HepG2 (cell line): ENCODE data around the gene SRRM3. TPM values are rescaled to one million over a fixed set of nuclear protein-coding genes. Genes with fewer than 3 reads are reported as not detected.
A peak's percentile ranks its signal among the peaks of the same experiment; 100 is the strongest.

Experiments
- ATAC-seq: fragments of 200-7000 bp; cut with Tn5 transposase; 3 replicates; pipeline ENCODE4 v1.9.1; 2020; ENCODE audit warnings: mild to moderate bottlenecking, moderate library complexity
- BruUV-seq: library from RNA; stranded (reverse); fragments of 400-500 nt; replicated peaks from 2 replicates; lab custom pipeline; 2021; lab: Mats Ljungman, UMichigan
- CTCF ChIA-PET: fragments of 300-600 bp; formaldehyde crosslinking; extraction: SDS; loops from one replicate; lab custom pipeline; 2021; ENCODE audit warnings: low total read pairs, inconsistent platforms, low intra/inter-chr PET ratio; lab: Yijun Ruan, JAX
- POLR2A ChIA-PET: fragments of 350-600 bp; sonication (Branson Sonifier 250); formaldehyde crosslinking; loops from one replicate; lab custom pipeline; 2020; ENCODE audit warnings: antibody characterized with exemption, inconsistent platforms; lab: Yijun Ruan, JAX
- DNase-seq: peaks from one replicate; pipeline ENCODE4 v3.0.0-alpha.2; 2015; ENCODE audit warnings: low spot score
- FAIRE-seq: peaks from 3 replicates; lab custom pipeline; 2011; peaks lifted over from hg19 to GRCh38; lab: Jason Lieb, UNC
- H2AFZ ChIP-seq: one replicate; pipeline ENCODE4 v1.6.1; 2011; ENCODE audit warnings: low read length, inconsistent platforms
- H3K27ac ChIP-seq: fragments of 300-600 bp; 3 replicates; pipeline ENCODE4 v1.8.0; 2011; ENCODE audit warnings: mixed run types, mild to moderate bottlenecking, mixed read lengths, low read length, inconsistent platforms; ENCODE audit not compliant: insufficient read depth; ENCODE audit errors: extremely low read length
- H3K27me3 ChIP-seq, 2 experiments: fragments of 200-600 bp in 1 of 2; 2 replicates in 1 of 2; 3 replicates in 1 of 2; pipeline versions ENCODE4 v1.6.0 to v1.8.0; 2011; ENCODE audit warnings: low read length in 2 of 2, mild to moderate bottlenecking in 2 of 2, moderate library complexity in 2 of 2, inconsistent platforms in 1 of 2; ENCODE audit not compliant: insufficient read depth in 2 of 2, control insufficient read depth in 1 of 2
- H3K36me3 ChIP-seq, 2 experiments: fragments of 200-600 bp in 1 of 2; replicated peaks in 1 of 2; 2 replicates in 1 of 2; 3 replicates in 1 of 2; pipeline versions ENCODE4 v1.5.1 to v1.8.0; 2011; ENCODE audit warnings: low read length in 2 of 2, inconsistent platforms in 1 of 2; ENCODE audit not compliant: insufficient read depth in 2 of 2, control insufficient read depth in 1 of 2
- H3K4me1 ChIP-seq: 2 replicates; pipeline ENCODE4 v1.5.1; 2012; ENCODE audit warnings: low read length, inconsistent platforms; ENCODE audit not compliant: insufficient read depth
- H3K4me2 ChIP-seq: 2 replicates; pipeline ENCODE4 v1.6.0; 2011; ENCODE audit warnings: low read depth, low read length, inconsistent platforms
- H3K4me3 ChIP-seq, 3 experiments: fragments of 200-600 bp in 1 of 3; sonication (generic), shearing (Covaris generic) in 1 of 3; replicated peaks in 1 of 3; 2 replicates each; pipeline ENCODE4 v1.5.1; 2011 to 2016; ENCODE audit warnings: low read length in 3 of 3, inconsistent platforms in 2 of 3, low read depth in 2 of 3, mild to moderate bottlenecking in 2 of 3, control low read depth in 1 of 3, mixed read lengths in 1 of 3; ENCODE audit not compliant: insufficient read depth in 1 of 3
- H3K79me2 ChIP-seq: one replicate; pipeline ENCODE4 v1.6.1; 2011; ENCODE audit warnings: low read length, inconsistent platforms; ENCODE audit not compliant: insufficient read depth
- H3K9ac ChIP-seq: 2 replicates; pipeline ENCODE4 v1.6.0; 2011; ENCODE audit warnings: mild to moderate bottlenecking, low read depth, low read length, inconsistent platforms; ENCODE audit not compliant: insufficient read depth
- H3K9me3 ChIP-seq: 2 replicates; pipeline ENCODE4 v1.5.1; 2012; ENCODE audit warnings: mild to moderate bottlenecking, low read length
- H4K20me1 ChIP-seq: 2 replicates; pipeline ENCODE4 v1.6.0; 2011; ENCODE audit warnings: inconsistent platforms, mild to moderate bottlenecking, low read length, moderate library complexity; ENCODE audit not compliant: insufficient read depth
- AHR ChIP-seq: IDR thresholded peaks from 2 replicates; pipeline ENCODE4 v1.6.1; 2018; ENCODE audit warnings: missing genetic modification reagents, missing compliant biosample characterization
- ELF3 ChIP-seq: IDR thresholded peaks from 2 replicates; pipeline ENCODE4 v1.6.1; 2016; ENCODE audit warnings: missing genetic modification reagents, missing compliant biosample characterization
- GABPB1 ChIP-seq: IDR thresholded peaks from 2 replicates; pipeline ENCODE4 v1.6.1; 2016; ENCODE audit warnings: mild to moderate bottlenecking, missing genetic modification reagents, moderate library complexity, missing compliant biosample characterization
- GATAD1 ChIP-seq: IDR thresholded peaks from 2 replicates; pipeline ENCODE4 v1.6.1; 2016; ENCODE audit warnings: missing genetic modification reagents, missing compliant biosample characterization
- SCMH1 ChIP-seq: sonication (generic); formaldehyde crosslinking; IDR thresholded peaks from 2 replicates; pipeline ENCODE4 v1.9.0; 2021; ENCODE audit warnings: missing genetic modification reagents, mild to moderate bottlenecking, borderline replicate concordance
- SOX13 ChIP-seq, 3 experiments: fragments of 450-650 bp in 1 of 3; sonication (generic) in 1 of 3; formaldehyde crosslinking in 1 of 3; IDR thresholded peaks in 2 of 3; conservative IDR thresholded peaks in 1 of 3; 2 replicates each; pipeline versions ENCODE4 v1.5.0 to v1.6.1; 2016 to 2020; ENCODE audit warnings: antibody characterized with exemption in 1 of 3, mild to moderate bottlenecking in 1 of 3, missing compliant biosample characterization in 1 of 3, missing genetic modification reagents in 1 of 3, moderate library complexity in 1 of 3
- SOX6 ChIP-seq, 2 experiments: fragments of 450-650 bp in 1 of 2; sonication (generic) in 1 of 2; formaldehyde crosslinking in 1 of 2; IDR thresholded peaks; 2 replicates each; pipeline versions ENCODE4 v1.4.0 to v1.6.1; 2017 to 2020; ENCODE audit warnings: antibody characterized with exemption in 1 of 2, mild to moderate bottlenecking in 1 of 2, missing genetic modification reagents in 1 of 2
- ZBTB7B ChIP-seq: sonication (generic); formaldehyde crosslinking; IDR thresholded peaks from 2 replicates; pipeline ENCODE4 v1.4.0; 2020; ENCODE audit warnings: missing genetic modification reagents
- ZEB1 ChIP-seq: IDR thresholded peaks from 2 replicates; pipeline ENCODE4 v1.6.1; 2012; ENCODE audit warnings: mild to moderate bottlenecking, low read depth, inconsistent platforms; ENCODE audit not compliant: insufficient replicate concordance
- ZMYM3 ChIP-seq: sonication (generic); formaldehyde crosslinking; IDR thresholded peaks from 2 replicates; pipeline ENCODE4 v1.5.1; 2020; ENCODE audit warnings: mild to moderate bottlenecking, missing genetic modification reagents
- ZNF234 ChIP-seq: sonication (generic); formaldehyde crosslinking; conservative IDR thresholded peaks from 2 replicates; pipeline ENCODE4 v1.5.1; 2020; ENCODE audit warnings: mild to moderate bottlenecking, missing genetic modification reagents
- ZNF432 ChIP-seq: sonication (generic); formaldehyde crosslinking; IDR thresholded peaks from 2 replicates; pipeline ENCODE4 v1.5.0; 2020; ENCODE audit warnings: missing genetic modification reagents, mild to moderate bottlenecking, borderline replicate concordance
- ZNF772 ChIP-seq: sonication (generic); formaldehyde crosslinking; IDR thresholded peaks from 2 replicates; pipeline ENCODE4 v1.5.0; 2020; ENCODE audit warnings: mild to moderate bottlenecking, missing genetic modification reagents
- WGBS: methylation state at CpG from one replicate; pipeline ENCODE4 v1.1.6; 2017; ENCODE audit warnings: low lambda C conversion rate; 5-methylcytosine and 5-hydroxymethylcytosine counted together
- in situ Hi-C: cut with HindIII; loops from 2 replicates; pipeline ENCODE4 v1.10.0; 2017; ENCODE audit warnings: low pct_unique_long_range_greater_than_20kb; ENCODE audit not compliant: extremely low pct_ligation_motif_present
- intact Hi-C: fragments of 100-400 bp; cut with micrococcal nuclease; formaldehyde crosslinking; loops from one replicate; pipeline ENCODE4 v1.10.0; 2022; ENCODE audit not compliant: unreplicated experiment
- polyA plus RNA-seq, 8 experiments: library from polyadenylated mRNA; depleted of rRNA in 3 of 8; stranded (reverse) in 7 of 8; unstranded in 1 of 8; fragments of >200 nt; fragmentation: Illumina TruSeq in 4 of 8; extraction: Trizol in 4 of 8; gene quantifications; 2 replicates each; pipeline versions ENCODE4 v1.2.1 to v1.2.3, GENCODE V29; 2011 to 2016; ENCODE audit warnings: low read depth in 4 of 8, missing spikeins in 1 of 8, mixed read lengths in 1 of 8; ENCODE audit not compliant: insufficient read depth in 1 of 8
- total RNA-seq, 5 experiments: library from RNA; depleted of rRNA; stranded (reverse); fragments of >200 nt; fragmentation: Illumina TruSeq; extraction: Trizol; gene quantifications; 2 replicates each; pipeline ENCODE4 v1.2.3, GENCODE V29; 2016; ENCODE audit warnings: low read depth in 1 of 5
- TF ChIP-seq, protein P1 (sequence below): sonication (generic); formaldehyde crosslinking; IDR thresholded peaks from 2 replicates; pipeline ENCODE4 v1.5.1; 2020; ENCODE audit warnings: missing genetic modification reagents, mild to moderate bottlenecking, borderline replicate concordance
- TF ChIP-seq, protein P2 (sequence below): sonication (generic); formaldehyde crosslinking; IDR thresholded peaks from 2 replicates; pipeline ENCODE4 v1.4.0; 2020; ENCODE audit warnings: missing genetic modification reagents, borderline replicate concordance
- TF ChIP-seq, protein P3 (sequence below): sonication (generic); formaldehyde crosslinking; IDR thresholded peaks from 2 replicates; pipeline ENCODE4 v1.4.0; 2020; ENCODE audit warnings: missing genetic modification reagents

Gene SRRM3
- total and polyA plus RNA-seq, 2 of the 13 experiments (the other 11 are each of a cell fraction or from before 2014, with no cell fraction given): 0.13 to 0.54 TPM

DNA sequence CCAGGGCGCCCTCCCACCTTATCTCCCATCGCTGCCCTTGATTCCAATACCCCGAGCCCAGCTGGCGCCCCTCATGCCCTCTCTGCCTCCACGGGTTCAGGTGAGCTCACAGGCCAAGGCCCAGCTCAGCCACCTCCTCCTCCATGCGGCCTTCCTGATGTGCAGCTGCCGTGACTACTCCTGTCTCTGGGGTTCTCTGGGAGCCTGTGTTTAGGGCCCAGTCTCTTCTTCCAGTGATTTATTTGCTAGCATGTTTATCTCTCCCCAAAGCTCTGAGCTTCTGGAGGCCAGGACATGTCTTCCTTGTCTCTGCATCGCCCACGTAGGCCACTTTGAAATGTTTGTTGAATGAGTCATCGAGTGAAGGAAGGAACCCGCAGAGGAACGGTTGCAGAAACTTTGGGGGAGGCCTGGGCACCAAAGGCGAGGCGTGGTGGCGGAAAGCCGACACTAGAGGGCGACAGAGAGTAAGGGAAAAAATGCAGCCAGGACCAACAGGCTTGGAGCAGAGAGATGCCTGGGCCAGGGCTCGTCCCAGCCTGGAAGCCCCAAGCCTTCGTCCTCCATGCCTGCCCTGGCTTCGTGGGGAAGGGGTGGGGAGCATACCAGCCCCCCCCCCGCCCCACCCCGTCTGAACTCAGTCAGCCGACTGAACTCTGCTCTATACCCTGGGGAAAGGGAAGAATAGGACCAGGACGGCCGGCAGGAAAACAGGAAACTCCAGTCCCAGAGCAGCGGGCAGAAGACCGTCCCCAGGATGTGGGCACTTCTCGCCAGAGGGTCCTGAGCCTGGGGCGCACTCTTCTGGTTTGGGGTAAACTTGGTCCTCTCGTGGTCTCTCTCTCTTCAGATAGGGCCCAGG lies 89.9 kb downstream of the SRRM3 start:
- ATAC-seq: peak; percentile 85
- TF ChIP-seq SCMH1 (CRISPR knock-in tag): no peak
- 0 out of 2 replicates have a peak, but pooled peaks have one; percentile 63 for TF ChIP-seq AHR (CRISPR knock-in tag)
- peak; percentile 77; the same call in 1 of the 2 replicates for TF ChIP-seq ZBTB7B (CRISPR knock-in tag)
- TF ChIP-seq, protein P1, sequence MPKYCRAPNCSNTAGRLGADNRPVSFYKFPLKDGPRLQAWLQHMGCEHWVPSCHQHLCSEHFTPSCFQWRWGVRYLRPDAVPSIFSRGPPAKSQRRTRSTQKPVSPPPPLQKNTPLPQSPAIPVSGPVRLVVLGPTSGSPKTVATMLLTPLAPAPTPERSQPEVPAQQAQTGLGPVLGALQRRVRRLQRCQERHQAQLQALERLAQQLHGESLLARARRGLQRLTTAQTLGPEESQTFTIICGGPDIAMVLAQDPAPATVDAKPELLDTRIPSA (CRISPR knock-in tag): no peak; the same call in 1 of the 2 replicates
- peak; percentile 67; the same call in 1 of the 2 replicates for TF ChIP-seq ELF3 (CRISPR knock-in tag)
- TF ChIP-seq GATAD1 (CRISPR knock-in tag): no peak
- no peak for TF ChIP-seq ZNF234
- TF ChIP-seq, protein P2, sequence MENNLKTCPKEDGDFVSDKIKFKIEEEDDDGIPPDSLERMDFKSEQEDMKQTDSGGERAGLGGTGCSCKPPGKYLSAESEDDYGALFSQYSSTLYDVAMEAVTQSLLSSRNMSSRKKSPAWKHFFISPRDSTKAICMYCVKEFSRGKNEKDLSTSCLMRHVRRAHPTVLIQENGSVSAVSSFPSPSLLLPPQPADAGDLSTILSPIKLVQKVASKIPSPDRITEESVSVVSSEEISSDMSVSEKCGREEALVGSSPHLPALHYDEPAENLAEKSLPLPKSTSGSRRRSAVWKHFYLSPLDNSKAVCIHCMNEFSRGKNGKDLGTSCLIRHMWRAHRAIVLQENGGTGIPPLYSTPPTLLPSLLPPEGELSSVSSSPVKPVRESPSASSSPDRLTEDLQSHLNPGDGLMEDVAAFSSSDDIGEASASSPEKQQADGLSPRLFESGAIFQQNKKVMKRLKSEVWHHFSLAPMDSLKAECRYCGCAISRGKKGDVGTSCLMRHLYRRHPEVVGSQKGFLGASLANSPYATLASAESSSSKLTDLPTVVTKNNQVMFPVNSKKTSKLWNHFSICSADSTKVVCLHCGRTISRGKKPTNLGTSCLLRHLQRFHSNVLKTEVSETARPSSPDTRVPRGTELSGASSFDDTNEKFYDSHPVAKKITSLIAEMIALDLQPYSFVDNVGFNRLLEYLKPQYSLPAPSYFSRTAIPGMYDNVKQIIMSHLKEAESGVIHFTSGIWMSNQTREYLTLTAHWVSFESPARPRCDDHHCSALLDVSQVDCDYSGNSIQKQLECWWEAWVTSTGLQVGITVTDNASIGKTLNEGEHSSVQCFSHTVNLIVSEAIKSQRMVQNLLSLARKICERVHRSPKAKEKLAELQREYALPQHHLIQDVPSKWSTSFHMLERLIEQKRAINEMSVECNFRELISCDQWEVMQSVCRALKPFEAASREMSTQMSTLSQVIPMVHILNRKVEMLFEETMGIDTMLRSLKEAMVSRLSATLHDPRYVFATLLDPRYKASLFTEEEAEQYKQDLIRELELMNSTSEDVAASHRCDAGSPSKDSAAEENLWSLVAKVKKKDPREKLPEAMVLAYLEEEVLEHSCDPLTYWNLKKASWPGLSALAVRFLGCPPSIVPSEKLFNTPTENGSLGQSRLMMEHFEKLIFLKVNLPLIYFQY (CRISPR knock-in tag): peak; percentile 88; the same call in 1 of the 2 replicates
- TF ChIP-seq ZNF772: peak; percentile 11; the same call in 1 of the 2 replicates
- TF ChIP-seq ZNF432: no peak
- TF ChIP-seq ZMYM3: peak; percentile 79
- TF ChIP-seq ZEB1: no peak
- TF ChIP-seq GABPB1 (CRISPR knock-in tag): peak; percentile 62
- TF ChIP-seq, protein P3, sequence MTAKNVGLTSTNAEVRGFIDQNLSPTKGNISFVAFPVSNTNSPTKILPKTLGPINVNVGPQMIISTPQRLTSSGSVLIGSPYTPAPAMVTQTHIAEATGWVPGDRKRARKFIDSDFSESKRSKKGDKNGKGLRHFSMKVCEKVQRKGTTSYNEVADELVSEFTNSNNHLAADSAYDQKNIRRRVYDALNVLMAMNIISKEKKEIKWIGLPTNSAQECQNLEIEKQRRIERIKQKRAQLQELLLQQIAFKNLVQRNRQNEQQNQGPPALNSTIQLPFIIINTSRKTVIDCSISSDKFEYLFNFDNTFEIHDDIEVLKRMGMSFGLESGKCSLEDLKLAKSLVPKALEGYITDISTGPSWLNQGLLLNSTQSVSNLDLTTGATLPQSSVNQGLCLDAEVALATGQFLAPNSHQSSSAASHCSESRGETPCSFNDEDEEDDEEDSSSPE: no peak
- no peak for TF ChIP-seq SOX13 (IDR thresholded peaks at IDR 0.05)
- TF ChIP-seq SOX13 (CRISPR knock-in tag; conservative IDR thresholded peaks at IDR 0.05 in 1 of 2, IDR thresholded peaks at IDR 0.05 in 1 of 2): peak in 1 of 2 experiments; percentile 40; a peak in 1 of 4 replicates
- TF ChIP-seq SOX6 (IDR thresholded peaks at IDR 0.05): no peak
- TF ChIP-seq SOX6 (CRISPR knock-in tag; IDR thresholded peaks at IDR 0.05): peak; percentile 72

More for the DNA sequence above, 89.9 kb downstream of the SRRM3 start:
- H3K27ac ChIP-seq: peak overlapping the region; percentile 89
- CTCF ChIA-PET: interaction anchor here (0.9 to 8.6 kb wide), 3 partner anchors 21 to 113 kb away, joined by 3 to 179 read pairs (median 11); no protein-coding TSS in a partner anchor
- H3K79me2 ChIP-seq: no peaks in the 10 kb centered on the region
- peaks cover 66% of the 10 kb centered on the region for H3K4me1 ChIP-seq
- H3K4me3 ChIP-seq: peak overlapping the region; percentile 65 to 75 (median 66)
- H3K27me3 ChIP-seq: peaks cover 0 to 6% of the 10 kb centered on the region in 2 experiments; a peak in 3 of 5 replicates
- WGBS: 9% methylated on average over 18 of the region's 30 CpGs
- H3K9ac ChIP-seq: peak overlapping the region; percentile 82
- peak overlapping the region; percentile 99 for H3K4me2 ChIP-seq
- intact Hi-C loops (loop anchor here (1.0 to 2.0 kb wide), 2 partner anchors 15 to 23 kb away; no protein-coding TSS in a partner anchor), in situ Hi-C loops (no loop called here)
- BruUV-seq: no TSS peak
- no peaks in the 10 kb centered on the region for H3K9me3 ChIP-seq
- DNase-seq (peak; percentile 88), FAIRE-seq (peak; percentile 91)
- no peaks in the 10 kb centered on the region for H4K20me1 ChIP-seq
- no peaks in the 10 kb centered on the region for H3K36me3 ChIP-seq
- POLR2A ChIA-PET: interaction anchor here (0.9 to 2.6 kb wide), 10 partner anchors 13 to 124 kb away, joined by 3 to 56 read pairs (median 5); partner anchors contain the start of genes HSPB1 and YWHAG
- H2AFZ ChIP-seq: peak overlapping the region; percentile 90
